ENCODE measurements around the gene OR5A2. TPM values are rescaled to one million over a fixed set of nuclear protein-coding genes. Genes with fewer than 3 reads are reported as not detected.

Gene OR5A2
- total and polyA plus RNA-seq, 2 of the 8 experiments (the other 6 are each of a cell fraction or from before 2014, with no cell fraction given), result not detected

GRCh38 chr11:59473015-59473414 is 46.8 kb upstream of the OR5A2 start, which contains the start of gene OR4D10 (continued):
- TF ChIP-seq RXRA (IDR thresholded peaks at IDR 0.05; ENCODE audit: insufficient read depth, low read depth, low read length) (no peak), KDM5A (IDR thresholded peaks at IDR 0.05; ENCODE audit: low read length) (no peak), BRCA1 (IDR thresholded peaks at IDR 0.05; ENCODE audit: low read depth, low read length) (no peak)

Measured in H1 (cell line).